NCI-H146 treated with DMSO at 0.1 percent for 48 hours (cell line): ENCODE measurements around the gene HSPBP1.
A peak's percentile ranks its signal among the peaks of the same experiment; 100 is the strongest.

ENCODE experiments used
- DNase-seq: peaks from one replicate; lab custom pipeline; 2025; ENCODE audit not compliant: unreplicated experiment; lab: John Stamatoyannopoulos, UW

The HSPBP1 gene

GRCh38 chr19:55223291-55224037 lies 56.4 kb downstream of the HSPBP1 start:
- DNase-seq = no peak

- DNase-seq = no peak
Observed at GRCh38 chr19:55220525-55220924, 59.4 kb downstream of the HSPBP1 start.

DNA sequence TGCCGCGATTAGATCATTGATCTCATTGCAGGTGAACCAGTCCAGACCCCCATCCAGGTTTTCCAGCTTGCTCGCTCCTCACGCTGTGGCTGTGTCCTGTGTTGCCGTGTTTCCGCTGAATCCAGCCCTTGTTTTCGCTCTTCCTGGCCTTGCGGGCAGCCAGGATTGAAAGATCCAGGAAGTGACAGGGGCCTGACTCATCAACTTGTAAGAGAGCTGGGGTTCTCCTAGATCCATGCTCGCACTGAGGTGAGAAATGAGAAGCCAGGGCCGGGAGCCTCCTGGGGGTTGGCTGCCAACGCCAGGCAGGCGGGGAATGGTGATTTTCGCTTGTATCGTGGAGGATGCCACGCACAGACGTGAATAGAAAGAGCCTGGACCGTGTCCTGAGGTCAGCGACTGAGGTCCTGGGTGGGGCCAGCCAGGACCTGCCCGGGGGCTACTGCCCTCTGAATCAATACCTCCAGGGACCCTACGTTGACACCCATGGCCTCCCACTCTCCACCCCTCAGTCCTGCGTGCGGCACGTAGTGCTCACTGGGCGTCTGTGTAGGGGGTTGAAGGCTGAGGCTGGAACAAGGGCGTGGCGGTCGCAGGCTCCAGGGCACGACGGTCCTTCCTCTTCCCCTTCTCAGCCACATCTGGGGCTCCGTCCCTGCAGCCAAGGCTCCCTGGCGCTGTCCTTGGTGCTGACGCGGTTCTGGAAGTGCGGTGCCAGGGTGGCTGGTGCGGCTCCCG lies 63.3 kb downstream of the HSPBP1 start:
- DNase-seq = peak; percentile 96

DNA sequence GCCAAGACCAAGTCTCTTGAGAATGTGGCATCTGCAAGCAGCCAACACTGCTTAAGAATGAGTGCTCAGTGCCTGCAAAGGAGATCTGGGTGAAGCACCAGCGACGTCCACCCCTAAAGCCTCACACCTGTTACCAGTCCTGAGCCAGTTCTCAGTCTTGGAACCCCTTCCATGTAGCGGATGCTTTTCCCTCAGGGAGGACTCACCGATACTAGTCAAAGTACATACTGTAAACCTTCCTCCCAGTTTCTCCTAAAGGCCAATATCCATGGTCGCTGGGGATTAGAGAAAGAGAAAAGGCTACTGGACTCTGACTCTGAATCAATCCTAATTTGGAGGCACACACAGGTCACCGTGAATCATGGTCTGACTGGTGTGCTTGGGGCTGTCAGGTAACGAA lies 66.4 kb downstream of the HSPBP1 start:
- DNase-seq = no peak

DNA sequence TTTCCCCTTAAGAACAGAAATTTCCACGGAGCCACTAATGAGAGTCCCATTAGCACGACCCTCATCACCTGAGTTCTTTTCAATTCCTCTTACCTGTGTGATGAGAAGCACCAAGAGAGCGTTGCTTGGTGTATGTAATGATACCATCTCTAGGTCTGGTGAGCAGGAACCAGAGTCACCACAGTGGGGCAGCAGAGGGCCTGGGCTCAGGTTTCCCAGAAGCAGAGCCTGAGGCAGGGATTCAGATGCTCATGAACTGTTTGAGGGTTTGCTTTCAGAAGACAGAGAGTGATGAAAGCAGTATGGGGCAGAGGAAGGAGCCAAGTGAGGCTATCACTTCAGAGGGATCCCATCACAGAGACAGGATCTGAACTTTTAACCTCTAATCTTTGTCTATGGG lies 67.5 kb downstream of the HSPBP1 start:
- no peak for DNase-seq
